Body of pancreas (tissue), 4 donors: ENCODE data around the gene DOK5.

ENCODE experiments used
- CTCF ChIP-seq, 7 experiments: fragments of 450-650 bp in 4 of 7; fragments of 200-600 bp in 3 of 7; sonication (generic) in 3 of 7; IDR thresholded peaks; one replicate each; pipeline ENCODE4 v1.5.1; 2016 to 2019; ENCODE audit warnings: antibody characterized with exemption in 7 of 7
- POLR2A ChIP-seq, 3 donors: fragments of 450-650 bp; IDR thresholded peaks; one replicate each; pipeline ENCODE4 v1.6.1; 2016; ENCODE audit warnings: antibody characterized with exemption in 3 of 3, mild to moderate bottlenecking in 2 of 3

- TF ChIP-seq CTCF (IDR thresholded peaks at IDR 0.05): no peak
- TF ChIP-seq POLR2A (IDR thresholded peaks at IDR 0.05): no peak
Observed at GRCh38 chr20:54631059-54631458, 155.7 kb downstream of the DOK5 start.
